HL-60 (cell line): ENCODE results near the gene LRBA.

Experiments
- DNase-seq, 2 experiments: peaks; one replicate each; pipeline ENCODE4 v3.0.0-alpha.2; 2010 to 2020; ENCODE audit warnings: low read depth in 1 of 2, low spot score in 1 of 2
- H3K27ac ChIP-seq: fragments of 250-450 bp; sonication (Bioruptor Pico); replicated peaks from 2 replicates; pipeline ENCODE4 v1.5.1; 2020; ENCODE audit warnings: mild to moderate bottlenecking, moderate library complexity
- H3K27me3 ChIP-seq: fragments of 250-450 bp; sonication (Bioruptor Pico); 2 replicates; pipeline ENCODE4 v1.5.1; 2021; ENCODE audit warnings: mild to moderate bottlenecking, moderate library complexity; ENCODE audit not compliant: insufficient read depth, poor library complexity, severe bottlenecking
- H3K4me3 ChIP-seq: replicated peaks from 2 replicates; pipeline ENCODE4 v1.5.1; 2011; ENCODE audit warnings: mild to moderate bottlenecking, control low read depth, low read length; ENCODE audit not compliant: insufficient read depth
- GABPA ChIP-seq: IDR thresholded peaks from 2 replicates; pipeline ENCODE4 v1.6.1; 2012; ENCODE audit warnings: low read depth
- POLR2AphosphoS5 ChIP-seq: IDR thresholded peaks from 2 replicates; pipeline ENCODE4 v1.6.1; 2012; ENCODE audit warnings: low read depth
- REST ChIP-seq: IDR thresholded peaks from 2 replicates; pipeline ENCODE4 v1.6.1; 2012; ENCODE audit warnings: low read depth; ENCODE audit not compliant: insufficient replicate concordance
- SPI1 ChIP-seq: IDR thresholded peaks from 2 replicates; pipeline ENCODE4 v1.6.1; 2012; ENCODE audit warnings: low read depth, mild to moderate bottlenecking, borderline replicate concordance
- TF ChIP-seq, protein P1 (sequence below): IDR thresholded peaks from one replicate; pipeline ENCODE4 v1.5.1; 2011; ENCODE audit warnings: low read length, control low read depth, inconsistent platforms; ENCODE audit not compliant: insufficient read depth

The LRBA gene

DNA sequence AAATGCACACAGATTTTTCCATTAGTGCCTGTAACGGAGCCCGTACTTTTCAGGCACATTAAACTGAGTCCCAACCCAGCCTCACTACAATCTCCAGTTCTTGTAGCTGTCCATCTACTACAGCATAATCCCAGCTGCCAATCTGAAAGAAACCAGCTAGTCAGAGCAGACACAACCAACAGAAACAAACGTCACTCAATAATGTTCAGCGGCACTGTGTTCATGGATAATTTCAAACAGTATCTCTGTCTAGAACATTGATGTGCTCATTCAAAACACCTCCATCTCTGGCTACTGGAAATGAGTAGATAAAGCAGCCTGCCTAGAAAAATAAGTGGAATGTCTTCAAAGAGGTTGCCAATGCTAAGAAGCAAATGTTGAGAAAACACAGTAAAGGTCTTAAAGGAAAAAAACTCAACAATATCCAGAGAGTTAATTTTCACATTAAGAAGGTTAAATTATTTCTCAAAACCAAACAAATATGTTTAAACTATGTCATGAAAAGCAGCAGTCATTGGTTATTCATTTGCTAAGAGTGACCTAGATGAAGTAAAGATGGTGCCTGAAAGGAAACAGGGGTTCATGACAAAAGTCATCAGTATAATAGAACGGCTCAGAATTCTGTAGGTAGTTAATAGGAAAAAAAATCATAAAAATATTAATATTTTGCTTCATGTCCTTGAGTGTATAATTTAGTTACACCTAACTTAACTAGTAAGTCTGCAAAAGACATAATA is 678.2 kb downstream of the LRBA start:
- H3K27me3 ChIP-seq = no peaks in the 10 kb centered on the region
- H3K4me3 ChIP-seq = no peak overlapping the region
- TF ChIP-seq POLR2AphosphoS5 (no peak), GABPA (no peak), REST (no peak), SPI1 (no peak)
- TF ChIP-seq, protein P1, sequence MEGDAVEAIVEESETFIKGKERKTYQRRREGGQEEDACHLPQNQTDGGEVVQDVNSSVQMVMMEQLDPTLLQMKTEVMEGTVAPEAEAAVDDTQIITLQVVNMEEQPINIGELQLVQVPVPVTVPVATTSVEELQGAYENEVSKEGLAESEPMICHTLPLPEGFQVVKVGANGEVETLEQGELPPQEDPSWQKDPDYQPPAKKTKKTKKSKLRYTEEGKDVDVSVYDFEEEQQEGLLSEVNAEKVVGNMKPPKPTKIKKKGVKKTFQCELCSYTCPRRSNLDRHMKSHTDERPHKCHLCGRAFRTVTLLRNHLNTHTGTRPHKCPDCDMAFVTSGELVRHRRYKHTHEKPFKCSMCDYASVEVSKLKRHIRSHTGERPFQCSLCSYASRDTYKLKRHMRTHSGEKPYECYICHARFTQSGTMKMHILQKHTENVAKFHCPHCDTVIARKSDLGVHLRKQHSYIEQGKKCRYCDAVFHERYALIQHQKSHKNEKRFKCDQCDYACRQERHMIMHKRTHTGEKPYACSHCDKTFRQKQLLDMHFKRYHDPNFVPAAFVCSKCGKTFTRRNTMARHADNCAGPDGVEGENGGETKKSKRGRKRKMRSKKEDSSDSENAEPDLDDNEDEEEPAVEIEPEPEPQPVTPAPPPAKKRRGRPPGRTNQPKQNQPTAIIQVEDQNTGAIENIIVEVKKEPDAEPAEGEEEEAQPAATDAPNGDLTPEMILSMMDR = no peak
- DNase-seq = no peak
- H3K27ac ChIP-seq = no peak overlapping the region

GRCh38 chr4:150332961-150333360 is 682.1 kb downstream of the LRBA start:
- TF ChIP-seq POLR2AphosphoS5 = no peak
- no peak for TF ChIP-seq GABPA
- TF ChIP-seq, protein P1 = no peak
- TF ChIP-seq SPI1 = no peak
- no peak for TF ChIP-seq REST
- Histone ChIP-seq H3K4me3 (no peak overlapping the region), H3K27ac (no peak overlapping the region), H3K27me3 (no peaks in the 10 kb centered on the region)
- DNase-seq = no peak

DNA sequence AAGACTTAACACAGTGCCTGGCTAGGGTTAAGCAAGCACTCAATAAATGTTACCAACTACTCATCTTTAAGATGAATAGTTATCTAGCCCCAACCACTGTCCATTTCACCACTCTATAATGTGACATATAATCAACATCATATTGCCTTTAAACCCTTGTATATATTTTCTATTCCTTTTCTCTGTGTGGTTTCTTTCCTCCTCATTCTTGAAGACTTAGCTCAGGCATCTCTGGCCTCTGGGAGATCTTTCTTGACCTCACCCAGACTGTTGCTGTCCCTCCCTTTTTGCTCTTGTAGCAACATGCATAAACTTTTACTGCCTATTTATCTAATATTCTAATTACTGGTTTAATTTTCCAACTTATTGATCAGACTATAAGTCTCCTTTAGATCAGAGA is 683.0 kb downstream of the LRBA start:
- TF ChIP-seq SPI1 (no peak), REST (no peak), POLR2AphosphoS5 (no peak), GABPA (no peak)
- TF ChIP-seq, protein P1 = no peak
- Histone ChIP-seq H3K27me3 (no peaks in the 10 kb centered on the region), H3K4me3 (no peak overlapping the region), H3K27ac (no peak overlapping the region)
- DNase-seq = no peak
